Right lobe of liver (tissue), 6 donors: Measurements from ENCODE around the gene TNS3. TPM values are rescaled to one million over a fixed set of nuclear protein-coding genes. Genes with fewer than 3 reads are reported as not detected.

Experiments used
- ATAC-seq, 4 donors: fragments of 200-7000 bp; cut with Tn5 transposase; one replicate each; pipeline ENCODE4 v1.9.1; 2020; ENCODE audit warnings: mild to moderate bottlenecking in 4 of 4, moderate library complexity in 4 of 4
- DNase-seq, 3 donors: peaks; one replicate each; pipeline ENCODE4 v3.0.0-alpha.2; 2020
- H3K27ac ChIP-seq, 3 donors: fragments of 200-600 bp; one replicate each; pipeline ENCODE4 v1.8.0; 2022
- H3K27me3 ChIP-seq, 2 donors: fragments of 200-600 bp; one replicate each; pipeline ENCODE4 v1.8.0; 2022
- H3K36me3 ChIP-seq, 4 donors: fragments of 200-600 bp; sonication (generic) in 1 of 4; one replicate each; pipeline versions ENCODE4 v1.5.1 to v1.8.0; 2017 to 2022; ENCODE audit warnings: control low read depth in 1 of 4
- H3K4me1 ChIP-seq, 4 donors: fragments of 200-600 bp; sonication (generic) in 1 of 4; one replicate each; pipeline versions ENCODE4 v1.5.1 to v1.8.0; 2017 to 2022; ENCODE audit warnings: control low read depth in 1 of 4
- H3K4me3 ChIP-seq, 3 donors: fragments of 200-600 bp; one replicate each; pipeline ENCODE4 v1.8.0; 2022
- H3K9me3 ChIP-seq, 4 donors: fragments of 200-600 bp; sonication (generic) in 1 of 4; one replicate each; pipeline versions ENCODE4 v1.5.1 to v1.8.0; 2017 to 2022; ENCODE audit warnings: control low read depth in 1 of 4
- POLR2A ChIP-seq: fragments of 450-650 bp; IDR thresholded peaks from one replicate; pipeline ENCODE4 v1.6.1; 2017; ENCODE audit warnings: antibody characterized with exemption, mild to moderate bottlenecking
- WGBS: methylation state at CpG from one replicate; pipeline ENCODE4 v1.1.6; 2018; ENCODE audit warnings: low coverage, low lambda C conversion rate; ENCODE audit not compliant: insufficient coverage; ENCODE audit errors: missing lambda C conversion rate; 5-methylcytosine and 5-hydroxymethylcytosine counted together
- intact Hi-C, 2 donors: fragments of 100-400 bp; cut with DNase I; formaldehyde crosslinking; loops; one replicate each; pipeline versions ENCODE4 v1.11.2 to v1.14.1; 2022
- total RNA-seq, 6 experiments: library from RNA; depleted of rRNA in 2 of 6; stranded (reverse); fragments of >200 nt in 2 of 6; fragmentation: NEBNext Ultra II Directional in 3 of 6; extraction: Animal tissue kit (Norgen Biotek cat#: 25700) in 3 of 6; gene quantifications; one replicate each; pipeline versions ENCODE4 v1.1.0 to v1.2.4, GENCODE V29; 2016 to 2023
- TF ChIP-seq, protein P1 (sequence below), 4 donors: fragments of 200-600 bp in 3 of 4; fragments of 450-650 bp in 1 of 4; IDR thresholded peaks; one replicate each; pipeline versions ENCODE4 v1.5.1 to v1.8.0; 2016 to 2022; ENCODE audit warnings: antibody characterized with exemption in 4 of 4, mild to moderate bottlenecking in 2 of 4
- donor health status: DM: no; HTN: yes; CAD: no.
- donor health status: DM: no; HTN: no; CAD: no.
- donor health status: DM: no; HTN: no; CAD: no.
- donor health status: DM: no; HTN: yes; CAD: no.
- donor health status: DM: no; HTN: yes; CAD: no.

The TNS3 gene
- total RNA-seq, 6 experiments from 2014 or later, result 51.2 to 95.0 (median 58.4) TPM

DNA sequence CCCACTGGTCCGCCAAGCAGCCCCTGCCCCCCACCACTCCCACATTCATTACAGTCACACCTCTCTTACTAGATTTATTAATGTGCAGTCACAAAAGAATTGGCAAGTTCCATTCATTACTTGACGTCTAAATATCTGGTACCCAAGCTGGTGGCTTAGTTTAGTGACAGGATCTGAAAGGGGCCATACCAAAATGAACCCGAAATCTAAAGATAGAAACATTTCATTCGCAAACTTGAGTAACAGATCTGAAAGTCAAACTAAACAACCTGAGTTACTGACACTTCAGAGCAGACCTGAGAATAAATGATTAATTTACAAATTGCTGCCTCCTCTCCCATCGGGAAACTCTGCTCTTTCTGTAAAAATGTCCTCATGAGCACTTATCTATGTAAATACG is 53.4 kb downstream of the TNS3 start:
- intact Hi-C loops, result no loop called here
- DNase-seq, result no peak
- H3K4me3 ChIP-seq, result no peak overlapping the region
- no peak for ATAC-seq
- no peaks in the 10 kb centered on the region for H3K27me3 ChIP-seq
- TF ChIP-seq POLR2A, result no peak
- TF ChIP-seq, protein P1, sequence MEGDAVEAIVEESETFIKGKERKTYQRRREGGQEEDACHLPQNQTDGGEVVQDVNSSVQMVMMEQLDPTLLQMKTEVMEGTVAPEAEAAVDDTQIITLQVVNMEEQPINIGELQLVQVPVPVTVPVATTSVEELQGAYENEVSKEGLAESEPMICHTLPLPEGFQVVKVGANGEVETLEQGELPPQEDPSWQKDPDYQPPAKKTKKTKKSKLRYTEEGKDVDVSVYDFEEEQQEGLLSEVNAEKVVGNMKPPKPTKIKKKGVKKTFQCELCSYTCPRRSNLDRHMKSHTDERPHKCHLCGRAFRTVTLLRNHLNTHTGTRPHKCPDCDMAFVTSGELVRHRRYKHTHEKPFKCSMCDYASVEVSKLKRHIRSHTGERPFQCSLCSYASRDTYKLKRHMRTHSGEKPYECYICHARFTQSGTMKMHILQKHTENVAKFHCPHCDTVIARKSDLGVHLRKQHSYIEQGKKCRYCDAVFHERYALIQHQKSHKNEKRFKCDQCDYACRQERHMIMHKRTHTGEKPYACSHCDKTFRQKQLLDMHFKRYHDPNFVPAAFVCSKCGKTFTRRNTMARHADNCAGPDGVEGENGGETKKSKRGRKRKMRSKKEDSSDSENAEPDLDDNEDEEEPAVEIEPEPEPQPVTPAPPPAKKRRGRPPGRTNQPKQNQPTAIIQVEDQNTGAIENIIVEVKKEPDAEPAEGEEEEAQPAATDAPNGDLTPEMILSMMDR (IDR thresholded peaks at IDR 0.05), result no peak
- H3K36me3 ChIP-seq, result peaks cover 0 to 10% (median 6%) of the 10 kb centered on the region in 4 donors
- H3K9me3 ChIP-seq, result no peaks in the 10 kb centered on the region
- peak overlapping the region in 2 of 3 donors; percentile 2 to 13 for H3K27ac ChIP-seq
- 34% methylated on average over 6 of the region's 6 CpGs for WGBS
- peaks cover 0 to 31% (median 7%) of the 10 kb centered on the region in 4 donors for H3K4me1 ChIP-seq

DNA sequence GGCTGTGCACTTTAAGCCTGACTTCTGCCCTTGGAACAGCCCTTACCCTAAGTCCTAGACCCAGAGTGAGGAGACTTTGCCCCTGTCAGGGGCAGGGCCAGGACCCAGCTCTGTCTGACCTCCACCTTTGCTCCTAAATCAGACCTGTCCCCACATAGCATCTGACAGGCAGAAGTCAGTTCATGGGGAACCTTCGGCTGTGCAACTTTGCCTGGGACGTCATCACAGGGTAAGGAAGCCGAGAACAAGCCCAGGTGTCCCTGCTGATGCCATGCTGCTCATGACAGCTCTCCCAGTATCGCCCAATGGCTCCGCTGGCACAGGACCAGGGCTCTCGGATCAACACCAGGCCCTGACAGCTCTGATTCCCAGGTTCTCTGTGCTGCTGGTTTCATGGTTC is 55.4 kb downstream of the TNS3 start:
- H3K4me3 ChIP-seq, result no peak overlapping the region
- intact Hi-C loops, result no loop called here
- no peaks in the 10 kb centered on the region for H3K9me3 ChIP-seq
- DNase-seq (peak in 2 of 3 donors; percentile 76 to 85), ATAC-seq (peak; percentile 10 to 90 (median 74))
- H3K27ac ChIP-seq, result peak overlapping the region in 1 of 3 donors; percentile 56
- TF ChIP-seq, protein P1 (IDR thresholded peaks at IDR 0.05), result no peak
- no peak for TF ChIP-seq POLR2A
- peaks cover 0 to 10% (median 6%) of the 10 kb centered on the region in 4 donors for H3K36me3 ChIP-seq
- no peaks in the 10 kb centered on the region for H3K27me3 ChIP-seq
- 17% methylated on average over 1 of the region's 6 CpGs for WGBS
- H3K4me1 ChIP-seq, result peaks cover 0 to 32% (median 8%) of the 10 kb centered on the region in 4 donors

DNA sequence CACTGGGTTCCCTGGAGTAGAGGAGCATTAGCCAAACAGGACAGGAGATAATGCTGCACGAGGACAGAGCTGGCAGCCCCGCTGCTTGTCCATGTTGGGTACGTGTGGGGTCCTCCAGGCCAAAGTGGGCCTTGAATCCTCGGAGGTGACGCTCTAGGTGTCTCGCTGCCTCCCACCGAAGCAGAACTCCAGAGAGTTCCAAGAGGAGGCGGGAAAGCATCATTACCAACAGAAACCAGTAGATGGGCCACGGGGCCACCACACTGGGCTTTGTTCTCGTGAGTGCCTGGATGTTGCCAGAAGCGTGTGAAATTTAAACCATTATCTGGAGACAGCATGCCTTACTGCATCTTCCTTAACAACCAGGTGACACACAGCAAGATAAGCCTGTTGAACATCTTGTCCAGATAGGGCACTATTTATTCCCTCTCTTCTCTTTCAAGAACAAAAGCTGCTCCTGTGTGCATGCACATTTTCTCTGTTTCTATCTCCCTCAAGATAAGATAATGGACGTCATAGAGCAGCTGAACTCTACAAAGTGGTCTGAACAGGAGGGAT is 56.8 kb downstream of the TNS3 start:
- intact Hi-C loops, result no loop called here
- no peak for DNase-seq

DNA sequence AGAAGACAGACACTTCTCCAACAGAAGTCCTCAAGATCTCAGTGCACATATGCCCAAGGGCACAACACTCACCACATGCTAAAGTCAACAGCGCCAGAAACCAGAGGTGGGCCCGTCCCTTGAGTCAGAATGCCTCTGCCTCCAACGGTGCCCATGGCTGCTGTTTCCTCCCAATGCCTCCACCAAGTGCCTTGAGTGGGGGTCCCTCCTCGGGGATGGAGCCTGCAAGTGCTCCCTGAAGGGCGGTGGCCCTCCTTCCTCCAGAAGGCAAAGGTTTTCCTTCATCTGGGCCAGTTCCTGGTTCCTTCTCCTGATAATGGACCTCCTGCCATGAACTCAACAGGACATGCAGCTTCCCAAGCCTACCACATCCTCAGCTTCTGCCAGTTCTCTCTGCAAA is 58.5 kb downstream of the TNS3 start:
- DNase-seq (no peak), ATAC-seq (no peak)

More for the DNA sequence above, 56.8 kb downstream of the TNS3 start:
- Histone ChIP-seq H3K27me3 (no peaks in the 10 kb centered on the region), H3K27ac (no peak overlapping the region), H3K9me3 (no peaks in the 10 kb centered on the region), H3K36me3 (peaks cover 0 to 10% (median 6%) of the 10 kb centered on the region in 4 donors), H3K4me3 (no peak overlapping the region), H3K4me1 (peaks cover 0 to 41% (median 16%) of the 10 kb centered on the region in 4 donors)
- no peak for TF ChIP-seq POLR2A
- TF ChIP-seq, protein P1 (IDR thresholded peaks at IDR 0.05), result no peak
- 86% methylated on average over 5 of the region's 12 CpGs for WGBS
- ATAC-seq, result no peak

More for the DNA sequence above, 58.5 kb downstream of the TNS3 start:
- Histone ChIP-seq H3K4me1 (peaks cover 3 to 41% (median 21%) of the 10 kb centered on the region in 4 donors), H3K9me3 (no peaks in the 10 kb centered on the region), H3K4me3 (no peak overlapping the region), H3K27ac (no peak overlapping the region), H3K36me3 (peaks cover 0 to 10% (median 4%) of the 10 kb centered on the region in 4 donors), H3K27me3 (no peaks in the 10 kb centered on the region)
- 100% methylated on average over 1 of the region's 5 CpGs for WGBS
- TF ChIP-seq, protein P1 (IDR thresholded peaks at IDR 0.05), result no peak
- TF ChIP-seq POLR2A, result no peak
- intact Hi-C loops, result no loop called here
